ENCODE measurements around the gene LMBRD2.

LMBRD2 gene

GRCh38 chr5:36066540-36067210 lies 85.0 kb downstream of the LMBRD2 start, which contains the start of gene UGT3A2:
Gene UGT3A2, minus strand, starts transcription at chr5:36066882. Its CDS starts 93 bp downstream, at chr5:36066789.
- TF ChIP-seq CTCF (IDR thresholded peaks at IDR 0.05) = no peak
- DNase-seq = no peak
- H3K9me3 ChIP-seq = no peaks in the 10 kb centered on the region
- H3K4me1 ChIP-seq = peaks cover 0 to 3% (median 0%) of the 10 kb centered on the region in 4 donors
- H3K27ac ChIP-seq = no peak within 1 kb of the TSS
- H3K36me3 ChIP-seq = no peaks in the 10 kb centered on the region
- intact Hi-C loops (cut with DNase I; ENCODE audit: low total_unique reads) = no loop called here
- H3K27me3 ChIP-seq = peaks cover 0 to 13% of the 10 kb centered on the region in 2 donors
- no peak within 1 kb of the TSS for H3K4me3 ChIP-seq

GRCh38 chr5:36066001-36066539 lies 85.6 kb downstream of the LMBRD2 start:
- no peak overlapping the region for H3K4me3 ChIP-seq

GRCh38 chr5:36060420-36060887 lies 91.2 kb downstream of the LMBRD2 start:
- Histone ChIP-seq H3K27ac (no peak overlapping the region), H3K9me3 (no peaks in the 10 kb centered on the region), H3K36me3 (no peaks in the 10 kb centered on the region), H3K4me1 (no peaks in the 10 kb centered on the region), H3K27me3 (peaks cover 0 to 4% of the 10 kb centered on the region in 2 donors), H3K4me3 (no peak overlapping the region)
- no peak for TF ChIP-seq CTCF (IDR thresholded peaks at IDR 0.05)
- intact Hi-C loops (cut with DNase I; ENCODE audit: low total_unique reads) = no loop called here
- no peak for DNase-seq

More at GRCh38 chr5:36066001-36066539, 85.6 kb downstream of the LMBRD2 start:
- intact Hi-C loops (cut with DNase I; ENCODE audit: low total_unique reads) = no loop called here
- Histone ChIP-seq H3K27me3 (peaks cover 0 to 13% of the 10 kb centered on the region in 2 donors), H3K4me1 (peaks cover 0 to 3% (median 0%) of the 10 kb centered on the region in 4 donors), H3K27ac (no peak overlapping the region), H3K9me3 (no peaks in the 10 kb centered on the region), H3K36me3 (no peaks in the 10 kb centered on the region)
- TF ChIP-seq CTCF (IDR thresholded peaks at IDR 0.05) = no peak
- no peak for DNase-seq

- DNase-seq = no peak
- TF ChIP-seq CTCF (IDR thresholded peaks at IDR 0.05) = no peak
- no peak overlapping the region for H3K4me3 ChIP-seq
- no peaks in the 10 kb centered on the region for H3K27me3 ChIP-seq
- H3K4me1 ChIP-seq = no peaks in the 10 kb centered on the region
- no peaks in the 10 kb centered on the region for H3K36me3 ChIP-seq
- H3K27ac ChIP-seq = no peak overlapping the region
- no peaks in the 10 kb centered on the region for H3K9me3 ChIP-seq
- intact Hi-C loops (cut with DNase I; ENCODE audit: low total_unique reads) = no loop called here
Measured at GRCh38 chr5:36059571-36060419, 91.9 kb downstream of the LMBRD2 start.

- Histone ChIP-seq H3K36me3 (no peaks in the 10 kb centered on the region), H3K27ac (no peak overlapping the region), H3K9me3 (no peaks in the 10 kb centered on the region), H3K27me3 (no peaks in the 10 kb centered on the region), H3K4me3 (no peak overlapping the region), H3K4me1 (no peaks in the 10 kb centered on the region)
- no peak for DNase-seq
- TF ChIP-seq CTCF (IDR thresholded peaks at IDR 0.05) = no peak
- intact Hi-C loops (cut with DNase I; ENCODE audit: low total_unique reads) = no loop called here
Measured at GRCh38 chr5:36058776-36059175, 92.9 kb downstream of the LMBRD2 start.
